Activated gamma-delta T cell treated with Interleukin-2 at 50 U/mL for 16 hours (primary cell): ENCODE measurements around the gene AREG.

Experiments
- DNase-seq: peaks from one replicate; pipeline ENCODE4 v3.0.0-alpha.2; 2020

AREG gene

GRCh38 chr4:74466242-74466641 is 21.3 kb downstream of the AREG start:
- DNase-seq = no peak

GRCh38 chr4:74471264-74471663 is 26.3 kb downstream of the AREG start:
- no peak for DNase-seq

GRCh38 chr4:74473155-74473811 is 28.3 kb downstream of the AREG start:
- no peak for DNase-seq

GRCh38 chr4:74474345-74475090 is 29.6 kb downstream of the AREG start:
- no peak for DNase-seq

- DNase-seq = no peak
Measured at GRCh38 chr4:74475091-74475800, 30.3 kb downstream of the AREG start.

GRCh38 chr4:74475946-74476345 is 31.0 kb downstream of the AREG start:
- no peak for DNase-seq

- DNase-seq = no peak
Measured at GRCh38 chr4:74479009-74479408, 34.1 kb downstream of the AREG start.

GRCh38 chr4:74480267-74480666 is 35.3 kb downstream of the AREG start:
- DNase-seq = no peak

GRCh38 chr4:74481891-74482609 is 37.1 kb downstream of the AREG start:
- no peak for DNase-seq

GRCh38 chr4:74483226-74483911 is 38.4 kb downstream of the AREG start:
- DNase-seq = no peak

GRCh38 chr4:74486905-74487304 is 42.0 kb downstream of the AREG start:
- no peak for DNase-seq

GRCh38 chr4:74487771-74488170 is 42.8 kb downstream of the AREG start:
- no peak for DNase-seq

- DNase-seq = no peak
Measured at GRCh38 chr4:74490736-74491135, 45.8 kb downstream of the AREG start.

GRCh38 chr4:74499986-74500781 is 55.2 kb downstream of the AREG start:
- no peak for DNase-seq

GRCh38 chr4:74501579-74501978 is 56.6 kb downstream of the AREG start:
- DNase-seq = no peak

- no peak for DNase-seq
Measured at GRCh38 chr4:74503580-74503979, 58.6 kb downstream of the AREG start.

GRCh38 chr4:74504212-74504611 is 59.3 kb downstream of the AREG start:
- no peak for DNase-seq
